K562 (cell line): Measurements from ENCODE around the gene CDC45. TPM values are rescaled to one million over a fixed set of nuclear protein-coding genes. Genes with fewer than 3 reads are reported as not detected.

Source experiments
- polyA plus RNA-seq, 8 experiments: library from polyadenylated mRNA; depleted of rRNA in 4 of 8; stranded (reverse) in 5 of 8; unstranded in 3 of 8; fragments of >200 nt; fragmentation: Nextera tagmentation in 2 of 8; fragmentation: Illumina TruSeq in 1 of 8; extraction: Ambion mirVana in 2 of 8; extraction: Trizol in 1 of 8; gene quantifications; 2 replicates each; pipeline versions ENCODE4 v1.2.1 to v1.2.3, GENCODE V29; 2011 to 2014; ENCODE audit warnings: inconsistent platforms in 1 of 8, missing spikeins in 1 of 8
- total RNA-seq, 7 experiments: library from RNA; depleted of rRNA in 6 of 7; stranded (reverse); fragments of >200 nt in 6 of 7; fragmentation: Illumina TruSeq in 2 of 7; extraction: Trizol in 2 of 7; gene quantifications; 2 replicates each; pipeline versions ENCODE4 v1.2.1 to v1.2.3, GENCODE V29; 2011 to 2021; ENCODE audit warnings: low replicate concordance in 1 of 7
- TF ChIP-seq, protein P1 (sequence below): fragments of 200-600 bp; sonication (generic); IDR thresholded peaks from one replicate; pipeline ENCODE4 v1.6.1; 2012; ENCODE audit warnings: mild to moderate bottlenecking, low read depth, low read length, inconsistent platforms

The CDC45 gene
- total and polyA plus RNA-seq, 9 of the 15 experiments (the other 6 are each of a cell fraction or from before 2014, with no cell fraction given), result 251 to 580 (median 410) TPM

DNA sequence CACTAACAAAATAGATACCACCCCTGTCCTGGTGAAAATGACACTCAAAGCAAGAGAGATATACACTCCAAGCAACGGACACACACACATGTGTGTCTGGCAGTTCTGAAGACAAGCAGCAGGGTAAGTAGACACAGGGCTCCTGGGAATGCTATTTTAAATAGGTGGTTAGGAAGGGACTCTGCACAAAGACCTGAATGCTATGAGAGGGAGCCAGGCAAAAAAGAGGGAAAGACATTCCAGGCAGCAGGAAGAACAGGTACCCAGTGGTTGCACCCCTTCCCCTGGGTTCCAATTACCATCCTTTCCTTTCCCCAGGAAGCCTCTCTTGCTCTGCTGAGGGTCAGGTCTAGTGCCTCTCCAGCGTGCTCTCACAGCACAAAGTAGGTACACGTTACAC is 3.7 kb upstream of the CDC45 start (continued):
- TF ChIP-seq, protein P1, sequence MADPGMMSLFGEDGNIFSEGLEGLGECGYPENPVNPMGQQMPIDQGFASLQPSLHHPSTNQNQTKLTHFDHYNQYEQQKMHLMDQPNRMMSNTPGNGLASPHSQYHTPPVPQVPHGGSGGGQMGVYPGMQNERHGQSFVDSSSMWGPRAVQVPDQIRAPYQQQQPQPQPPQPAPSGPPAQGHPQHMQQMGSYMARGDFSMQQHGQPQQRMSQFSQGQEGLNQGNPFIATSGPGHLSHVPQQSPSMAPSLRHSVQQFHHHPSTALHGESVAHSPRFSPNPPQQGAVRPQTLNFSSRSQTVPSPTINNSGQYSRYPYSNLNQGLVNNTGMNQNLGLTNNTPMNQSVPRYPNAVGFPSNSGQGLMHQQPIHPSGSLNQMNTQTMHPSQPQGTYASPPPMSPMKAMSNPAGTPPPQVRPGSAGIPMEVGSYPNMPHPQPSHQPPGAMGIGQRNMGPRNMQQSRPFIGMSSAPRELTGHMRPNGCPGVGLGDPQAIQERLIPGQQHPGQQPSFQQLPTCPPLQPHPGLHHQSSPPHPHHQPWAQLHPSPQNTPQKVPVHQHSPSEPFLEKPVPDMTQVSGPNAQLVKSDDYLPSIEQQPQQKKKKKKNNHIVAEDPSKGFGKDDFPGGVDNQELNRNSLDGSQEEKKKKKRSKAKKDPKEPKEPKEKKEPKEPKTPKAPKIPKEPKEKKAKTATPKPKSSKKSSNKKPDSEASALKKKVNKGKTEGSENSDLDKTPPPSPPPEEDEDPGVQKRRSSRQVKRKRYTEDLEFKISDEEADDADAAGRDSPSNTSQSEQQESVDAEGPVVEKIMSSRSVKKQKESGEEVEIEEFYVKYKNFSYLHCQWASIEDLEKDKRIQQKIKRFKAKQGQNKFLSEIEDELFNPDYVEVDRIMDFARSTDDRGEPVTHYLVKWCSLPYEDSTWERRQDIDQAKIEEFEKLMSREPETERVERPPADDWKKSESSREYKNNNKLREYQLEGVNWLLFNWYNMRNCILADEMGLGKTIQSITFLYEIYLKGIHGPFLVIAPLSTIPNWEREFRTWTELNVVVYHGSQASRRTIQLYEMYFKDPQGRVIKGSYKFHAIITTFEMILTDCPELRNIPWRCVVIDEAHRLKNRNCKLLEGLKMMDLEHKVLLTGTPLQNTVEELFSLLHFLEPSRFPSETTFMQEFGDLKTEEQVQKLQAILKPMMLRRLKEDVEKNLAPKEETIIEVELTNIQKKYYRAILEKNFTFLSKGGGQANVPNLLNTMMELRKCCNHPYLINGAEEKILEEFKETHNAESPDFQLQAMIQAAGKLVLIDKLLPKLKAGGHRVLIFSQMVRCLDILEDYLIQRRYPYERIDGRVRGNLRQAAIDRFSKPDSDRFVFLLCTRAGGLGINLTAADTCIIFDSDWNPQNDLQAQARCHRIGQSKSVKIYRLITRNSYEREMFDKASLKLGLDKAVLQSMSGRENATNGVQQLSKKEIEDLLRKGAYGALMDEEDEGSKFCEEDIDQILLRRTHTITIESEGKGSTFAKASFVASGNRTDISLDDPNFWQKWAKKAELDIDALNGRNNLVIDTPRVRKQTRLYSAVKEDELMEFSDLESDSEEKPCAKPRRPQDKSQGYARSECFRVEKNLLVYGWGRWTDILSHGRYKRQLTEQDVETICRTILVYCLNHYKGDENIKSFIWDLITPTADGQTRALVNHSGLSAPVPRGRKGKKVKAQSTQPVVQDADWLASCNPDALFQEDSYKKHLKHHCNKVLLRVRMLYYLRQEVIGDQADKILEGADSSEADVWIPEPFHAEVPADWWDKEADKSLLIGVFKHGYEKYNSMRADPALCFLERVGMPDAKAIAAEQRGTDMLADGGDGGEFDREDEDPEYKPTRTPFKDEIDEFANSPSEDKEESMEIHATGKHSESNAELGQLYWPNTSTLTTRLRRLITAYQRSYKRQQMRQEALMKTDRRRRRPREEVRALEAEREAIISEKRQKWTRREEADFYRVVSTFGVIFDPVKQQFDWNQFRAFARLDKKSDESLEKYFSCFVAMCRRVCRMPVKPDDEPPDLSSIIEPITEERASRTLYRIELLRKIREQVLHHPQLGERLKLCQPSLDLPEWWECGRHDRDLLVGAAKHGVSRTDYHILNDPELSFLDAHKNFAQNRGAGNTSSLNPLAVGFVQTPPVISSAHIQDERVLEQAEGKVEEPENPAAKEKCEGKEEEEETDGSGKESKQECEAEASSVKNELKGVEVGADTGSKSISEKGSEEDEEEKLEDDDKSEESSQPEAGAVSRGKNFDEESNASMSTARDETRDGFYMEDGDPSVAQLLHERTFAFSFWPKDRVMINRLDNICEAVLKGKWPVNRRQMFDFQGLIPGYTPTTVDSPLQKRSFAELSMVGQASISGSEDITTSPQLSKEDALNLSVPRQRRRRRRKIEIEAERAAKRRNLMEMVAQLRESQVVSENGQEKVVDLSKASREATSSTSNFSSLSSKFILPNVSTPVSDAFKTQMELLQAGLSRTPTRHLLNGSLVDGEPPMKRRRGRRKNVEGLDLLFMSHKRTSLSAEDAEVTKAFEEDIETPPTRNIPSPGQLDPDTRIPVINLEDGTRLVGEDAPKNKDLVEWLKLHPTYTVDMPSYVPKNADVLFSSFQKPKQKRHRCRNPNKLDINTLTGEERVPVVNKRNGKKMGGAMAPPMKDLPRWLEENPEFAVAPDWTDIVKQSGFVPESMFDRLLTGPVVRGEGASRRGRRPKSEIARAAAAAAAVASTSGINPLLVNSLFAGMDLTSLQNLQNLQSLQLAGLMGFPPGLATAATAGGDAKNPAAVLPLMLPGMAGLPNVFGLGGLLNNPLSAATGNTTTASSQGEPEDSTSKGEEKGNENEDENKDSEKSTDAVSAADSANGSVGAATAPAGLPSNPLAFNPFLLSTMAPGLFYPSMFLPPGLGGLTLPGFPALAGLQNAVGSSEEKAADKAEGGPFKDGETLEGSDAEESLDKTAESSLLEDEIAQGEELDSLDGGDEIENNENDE, result peak; percentile 65
